HG03196 (cell line): ENCODE data around the gene TBC1D9B.

ENCODE experiments used
- ATAC-seq: cut with Tn5 transposase; IDR thresholded peaks from one replicate; pipeline ENCODE4 v1.9.1; 2021; ENCODE audit not compliant: unreplicated experiment

TBC1D9B gene

GRCh38 chr5:179907556-179908324, at the start of gene TBC1D9B:
Gene TBC1D9B (minus strand): TSS chr5:179907897. CDS start chr5:179907821, 76 bp downstream.
- ATAC-seq = peak; percentile 88

GRCh38 chr5:179955630-179956029, 47.9 kb upstream of the TBC1D9B start:
- no peak for ATAC-seq

- ATAC-seq = no peak
These were observed 47.4 kb upstream of the TBC1D9B start for GRCh38 chr5:179955062-179955461.

GRCh38 chr5:179954434-179954833, 46.7 kb upstream of the TBC1D9B start:
- ATAC-seq = no peak

- ATAC-seq = no peak
These were observed 46.3 kb upstream of the TBC1D9B start for GRCh38 chr5:179953987-179954386.

- ATAC-seq = no peak
These were observed 29.4 kb upstream of the TBC1D9B start for GRCh38 chr5:179936976-179937681.

- ATAC-seq = no peak
These were observed 23.2 kb upstream of the TBC1D9B start for GRCh38 chr5:179930788-179931473.

GRCh38 chr5:179927824-179928223, 20.1 kb upstream of the TBC1D9B start:
- no peak for ATAC-seq

GRCh38 chr5:179926657-179927056, 19.0 kb upstream of the TBC1D9B start:
- no peak for ATAC-seq

- no peak for ATAC-seq
These were observed 15.7 kb upstream of the TBC1D9B start for GRCh38 chr5:179923436-179923835.

- no peak for ATAC-seq
These were observed 12.5 kb upstream of the TBC1D9B start for GRCh38 chr5:179920175-179920574.

GRCh38 chr5:179919487-179920060, 11.9 kb upstream of the TBC1D9B start:
- no peak for ATAC-seq

GRCh38 chr5:179918742-179919486, 11.2 kb upstream of the TBC1D9B start:
- no peak for ATAC-seq

- no peak for ATAC-seq
These were observed 8.8 kb upstream of the TBC1D9B start for GRCh38 chr5:179916523-179916922.

GRCh38 chr5:179915406-179915935, 7.8 kb upstream of the TBC1D9B start:
- no peak for ATAC-seq

- no peak for ATAC-seq
These were observed 6.5 kb upstream of the TBC1D9B start for GRCh38 chr5:179914032-179914755.

GRCh38 chr5:179913461-179913860, 5.8 kb upstream of the TBC1D9B start:
- no peak for ATAC-seq

GRCh38 chr5:179912951-179913350, 5.3 kb upstream of the TBC1D9B start:
- no peak for ATAC-seq

GRCh38 chr5:179912386-179912785, 4.7 kb upstream of the TBC1D9B start:
- no peak for ATAC-seq

- ATAC-seq = no peak
These were observed 1.5 kb upstream of the TBC1D9B start for GRCh38 chr5:179909224-179909623.
